PFSK-1 (cell line): ENCODE results near the gene TENT4A.

Source experiments
- FOXP2 ChIP-seq: optimal IDR thresholded peaks from 2 replicates; pipeline ENCODE3; 2011; ENCODE audit warnings: borderline replicate concordance, control low read depth, inconsistent platforms; ENCODE audit not compliant: insufficient read depth; ENCODE audit errors: extremely low read length, extremely low read depth
- POLR2AphosphoS5 ChIP-seq: IDR thresholded peaks from 2 replicates; pipeline ENCODE4 v1.6.1; 2012; ENCODE audit warnings: low read depth, mild to moderate bottlenecking, control low read depth, low read length, moderate library complexity
- REST ChIP-seq, 2 experiments: IDR thresholded peaks; 2 replicates each; pipeline versions ENCODE4 v1.6.1 to v1.8.0; 2011 to 2012; ENCODE audit warnings: low read depth in 2 of 2, low read length in 2 of 2, control low read depth in 1 of 2, inconsistent platforms in 1 of 2, mild to moderate bottlenecking in 1 of 2, moderate library complexity in 1 of 2; ENCODE audit not compliant: insufficient read depth in 1 of 2
- SIN3A ChIP-seq: IDR thresholded peaks from 2 replicates; pipeline ENCODE4 v1.6.1; 2012; ENCODE audit warnings: mild to moderate bottlenecking, low read length, moderate library complexity, borderline replicate concordance; ENCODE audit not compliant: insufficient read depth
- TAF1 ChIP-seq: IDR thresholded peaks from 2 replicates; pipeline ENCODE4 v1.6.1; 2012; ENCODE audit warnings: low read length, control low read depth, borderline replicate concordance; ENCODE audit not compliant: insufficient read depth

The TENT4A gene

GRCh38 chr5:6736106-6736505 lies 22.9 kb downstream of the TENT4A start:
- TF ChIP-seq TAF1 (no peak), POLR2AphosphoS5 (no peak), REST (IDR thresholded peaks at IDR 0.05; ENCODE audit: insufficient read depth in 1 of 2, low read depth in 2 of 2, low read length in 2 of 2) (no peak), SIN3A (no peak), FOXP2 (no peak)

GRCh38 chr5:6736524-6737042 lies 23.4 kb downstream of the TENT4A start:
- TF ChIP-seq POLR2AphosphoS5, result no peak

DNA sequence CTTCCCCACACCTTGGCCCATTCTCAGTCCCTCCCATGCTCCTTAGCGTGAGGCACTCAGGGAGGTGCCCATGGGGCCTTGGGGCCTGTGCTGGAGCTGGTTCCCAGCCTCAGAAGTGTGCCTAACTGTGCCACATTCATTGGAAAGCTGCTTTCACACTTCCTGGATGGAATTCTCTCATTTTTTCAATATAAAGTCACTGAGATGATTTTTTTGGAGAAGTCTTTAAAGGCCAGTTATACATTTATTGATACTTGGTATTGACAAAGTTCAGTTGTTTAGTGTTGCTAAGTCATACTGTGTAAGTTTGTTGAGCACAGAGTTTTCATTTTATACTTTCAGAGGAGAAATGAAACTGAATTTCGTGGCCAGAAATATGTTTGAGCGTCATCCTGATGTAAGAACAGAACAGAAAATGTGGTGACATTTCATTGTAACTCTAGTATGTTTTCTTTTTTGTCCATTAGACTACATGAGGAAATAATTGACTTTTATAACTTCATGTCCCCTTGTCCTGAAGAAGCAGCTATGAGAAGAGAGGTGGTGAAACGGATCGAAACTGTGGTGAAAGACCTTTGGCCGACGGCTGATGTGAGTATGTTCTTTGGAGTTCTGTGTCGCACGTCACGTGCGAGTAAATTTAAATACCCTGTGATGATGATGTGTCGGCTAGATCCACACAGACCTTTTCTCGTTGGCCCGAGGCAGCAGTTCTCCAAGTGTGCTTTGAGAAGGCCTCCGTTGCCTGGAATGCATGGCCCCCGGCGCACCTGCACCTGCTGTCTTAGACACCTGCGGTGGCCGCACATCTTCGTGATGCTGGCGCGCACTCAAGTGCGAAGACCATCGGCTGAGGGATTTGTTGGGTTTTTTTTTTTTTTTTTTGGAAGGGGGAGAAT lies 24.1 kb downstream of the TENT4A start:
- TF ChIP-seq POLR2AphosphoS5, result no peak
- TF ChIP-seq TAF1, result no peak
- TF ChIP-seq REST (IDR thresholded peaks at IDR 0.05; ENCODE audit: insufficient read depth in 1 of 2, low read depth in 2 of 2, low read length in 2 of 2), result no peak
- no peak for TF ChIP-seq SIN3A
- TF ChIP-seq FOXP2, result no peak

DNA sequence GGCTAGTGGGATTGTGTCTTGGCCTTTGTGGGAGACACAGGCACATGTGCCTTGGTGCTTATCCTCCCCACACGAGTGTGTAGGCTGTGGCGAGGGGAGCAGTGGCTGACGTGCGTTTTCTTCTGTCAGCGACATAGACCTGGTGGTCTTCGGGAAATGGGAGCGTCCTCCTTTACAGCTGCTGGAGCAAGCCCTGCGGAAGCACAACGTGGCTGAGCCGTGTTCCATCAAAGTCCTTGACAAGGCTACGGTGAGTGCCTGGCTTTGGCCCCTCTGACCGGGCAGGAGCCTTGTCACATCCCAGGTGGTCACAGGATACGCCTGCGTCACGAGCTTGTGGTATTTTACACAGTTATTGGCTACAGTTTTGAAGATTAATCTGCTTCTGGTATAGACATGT lies 26.4 kb downstream of the TENT4A start:
- no peak for TF ChIP-seq FOXP2
- TF ChIP-seq POLR2AphosphoS5, result no peak
- no peak for TF ChIP-seq TAF1
- TF ChIP-seq SIN3A, result no peak
- TF ChIP-seq REST (IDR thresholded peaks at IDR 0.05; ENCODE audit: insufficient read depth in 1 of 2, low read depth in 2 of 2, low read length in 2 of 2), result no peak

GRCh38 chr5:6740586-6741150 lies 27.4 kb downstream of the TENT4A start:
- TF ChIP-seq TAF1, result no peak
- TF ChIP-seq POLR2AphosphoS5, result no peak
- no peak for TF ChIP-seq FOXP2
- TF ChIP-seq SIN3A, result no peak
- no peak for TF ChIP-seq REST (IDR thresholded peaks at IDR 0.05; ENCODE audit: insufficient read depth in 1 of 2, low read depth in 2 of 2, low read length in 2 of 2)
